Measurements from ENCODE around the gene LCN2.
"Not testable (repeated sequence)": the region's sequence is repeated elsewhere in the genome, so short reads cannot be mapped to it uniquely, and the experiment has no call there.

The LCN2 gene

GRCh38 chr9:128107468-128108268 is 41.6 kb upstream of the LCN2 start:
- TF ChIP-seq CTCF (IDR thresholded peaks at IDR 0.05; ENCODE audit: insufficient read depth, low read depth, low read length, missing control alignments): no peak
- no peak for DNase-seq (ENCODE audit: low read depth)
- no peak overlapping the region for H3K4me3 ChIP-seq (ENCODE audit: low read depth, low read length)

GRCh38 chr9:128108269-128109049 is 40.8 kb upstream of the LCN2 start:
- no peak for DNase-seq (ENCODE audit: low read depth)
- TF ChIP-seq CTCF (IDR thresholded peaks at IDR 0.05; ENCODE audit: insufficient read depth, low read depth, low read length, missing control alignments): no peak
- no peak overlapping the region for H3K4me3 ChIP-seq (ENCODE audit: low read depth, low read length)

- H3K4me3 ChIP-seq (ENCODE audit: low read depth, low read length): no peak overlapping the region
- no peak for TF ChIP-seq CTCF (IDR thresholded peaks at IDR 0.05; ENCODE audit: insufficient read depth, low read depth, low read length, missing control alignments)
- no peak for DNase-seq (ENCODE audit: low read depth)
These were observed 40.1 kb upstream of the LCN2 start for GRCh38 chr9:128109050-128109709.

DNA sequence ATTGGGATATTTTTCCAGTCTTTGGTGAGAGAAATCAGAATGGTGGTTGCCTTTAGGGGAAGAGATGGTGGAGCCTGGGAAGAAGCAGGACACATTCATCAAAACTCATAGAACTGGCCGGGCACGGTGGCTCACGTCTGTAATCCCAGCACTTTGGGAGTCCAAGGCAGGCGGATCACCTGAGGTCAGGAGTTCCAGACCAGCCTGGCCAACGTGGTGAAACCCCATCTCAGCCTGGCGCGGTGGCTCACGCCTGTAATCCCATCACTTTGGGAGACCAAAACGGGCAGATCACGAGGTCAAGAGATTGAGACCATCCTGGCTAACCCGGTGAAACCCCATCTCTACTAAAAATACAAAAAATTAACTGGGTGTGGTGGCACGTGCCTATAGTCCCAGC is 37.5 kb upstream of the LCN2 start:
- DNase-seq (ENCODE audit: low read depth); H3K4me3 ChIP-seq (ENCODE audit: low read depth, low read length): not testable (repeated sequence)

DNA sequence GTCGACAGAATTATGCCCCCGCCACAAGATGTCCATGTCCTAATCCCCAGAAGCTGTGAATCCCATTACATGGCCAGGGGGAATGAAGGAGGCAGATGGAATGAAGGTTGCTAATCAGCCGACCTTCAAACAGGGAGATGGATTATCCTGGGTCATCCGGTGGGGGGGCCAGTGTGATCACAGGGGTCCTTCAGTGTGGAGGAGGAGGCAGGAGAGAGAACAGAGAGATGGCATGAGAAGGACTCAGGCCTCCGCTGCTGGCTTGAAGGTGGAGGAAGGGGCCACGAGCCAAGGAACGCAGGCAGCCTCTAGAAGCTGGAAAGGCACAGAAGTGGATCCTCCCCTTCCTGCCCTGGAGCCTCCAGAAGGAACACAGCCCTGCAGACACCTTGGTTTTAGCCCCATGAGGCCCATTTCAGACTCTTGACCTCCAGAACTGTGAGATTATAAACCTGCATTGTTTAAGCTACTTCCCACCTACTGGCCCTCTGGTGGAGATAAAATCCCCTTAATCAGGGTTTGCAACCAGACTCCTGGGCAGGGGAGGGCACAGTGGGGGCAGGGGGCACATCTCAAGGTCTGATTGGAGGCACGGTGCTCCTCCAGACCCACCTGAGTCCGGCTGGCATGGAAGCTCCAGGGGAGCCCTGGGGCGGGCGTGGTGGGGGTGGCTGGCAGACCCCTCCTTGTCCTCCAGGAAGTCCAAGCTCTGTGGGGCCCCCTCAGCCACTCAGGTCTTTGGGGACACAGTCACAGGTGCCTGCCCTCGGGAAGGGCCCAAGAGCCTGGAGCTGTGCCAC is 35.5 kb upstream of the LCN2 start:
- DNase-seq (ENCODE audit: low read depth): no peak
- no peak for TF ChIP-seq CTCF (IDR thresholded peaks at IDR 0.05; ENCODE audit: insufficient read depth, low read depth, low read length, missing control alignments)
- no peak overlapping the region for H3K4me3 ChIP-seq (ENCODE audit: low read depth, low read length)

- no peak for DNase-seq (ENCODE audit: low read depth)
- H3K4me3 ChIP-seq (ENCODE audit: low read depth, low read length): no peak overlapping the region
- no peak for TF ChIP-seq CTCF (IDR thresholded peaks at IDR 0.05; ENCODE audit: insufficient read depth, low read depth, low read length, missing control alignments)
These were observed 34.7 kb upstream of the LCN2 start for GRCh38 chr9:128114326-128115186.

Measured in GM12865 (cell line).